ENCODE measurements around the gene C10orf53. TPM values are rescaled to one million over a fixed set of nuclear protein-coding genes. Genes with fewer than 3 reads are reported as not detected.

C10orf53 gene
- total and polyA plus RNA-seq, 12 donors, result not detected

DNA sequence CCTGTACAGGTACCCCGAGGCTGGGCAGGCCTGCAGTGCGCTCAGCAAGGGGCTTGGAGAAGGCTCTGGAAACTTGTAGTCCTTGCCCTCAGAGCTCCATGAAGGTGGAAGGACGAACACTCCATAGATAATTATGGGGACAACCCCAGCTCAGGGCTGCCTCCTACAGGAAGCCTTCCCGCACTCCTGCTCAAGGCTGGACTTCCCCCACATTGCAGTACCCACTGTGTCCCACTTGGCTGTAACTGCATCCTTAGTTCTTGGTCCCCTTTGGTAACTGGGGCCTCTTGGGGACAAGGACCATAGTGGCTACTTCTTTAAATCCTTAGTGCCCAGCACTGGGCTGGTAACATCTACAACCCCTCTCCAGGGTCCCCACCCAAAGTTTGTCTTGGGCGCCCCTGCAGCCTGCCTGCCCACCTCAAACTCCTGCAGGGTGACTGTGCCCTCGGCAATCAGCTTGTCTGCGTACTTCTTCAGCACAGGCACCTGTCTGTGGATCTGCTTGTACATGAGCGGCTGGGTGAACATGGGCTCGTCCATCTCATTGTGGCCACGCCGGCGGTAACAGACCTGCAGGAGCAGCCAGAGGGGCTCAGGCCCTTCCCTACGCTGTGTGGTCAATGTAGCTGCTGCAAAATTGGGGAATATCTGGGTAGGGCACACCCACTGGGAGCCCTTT lies 65.6 kb downstream of the C10orf53 start:
- intact Hi-C loops (cut with DNase I), result no loop called here
- DNase-seq (no peak), ATAC-seq (no peak)
- TF ChIP-seq CTCF (IDR thresholded peaks at IDR 0.05), result no peak
- Histone ChIP-seq H3K27me3 (peaks cover 0 to 6% (median 0%) of the 10 kb centered on the region in 7 donors), H3K4me3 (no peak overlapping the region), H3K36me3 (no peaks in the 10 kb centered on the region), H3K4me1 (no peaks in the 10 kb centered on the region), H3K27ac (no peak overlapping the region), H3K9me3 (no peaks in the 10 kb centered on the region)
- WGBS, 2 donors, result 84 to 89% methylated on average over 13 of the region's 13 CpGs

GRCh38 chr10:49745756-49746155 lies 66.3 kb downstream of the C10orf53 start:
- Histone ChIP-seq H3K36me3 (no peaks in the 10 kb centered on the region), H3K4me1 (no peaks in the 10 kb centered on the region), H3K4me3 (no peak overlapping the region), H3K27me3 (peaks cover 0 to 6% (median 0%) of the 10 kb centered on the region in 7 donors), H3K9me3 (no peaks in the 10 kb centered on the region), H3K27ac (no peak overlapping the region)
- ATAC-seq, result no peak
- DNase-seq, result no peak
- intact Hi-C loops (cut with DNase I), result no loop called here
- TF ChIP-seq CTCF (IDR thresholded peaks at IDR 0.05), result no peak
- 91 to 94% methylated on average over 12 of the region's 12 CpGs for WGBS, 2 donors

DNA sequence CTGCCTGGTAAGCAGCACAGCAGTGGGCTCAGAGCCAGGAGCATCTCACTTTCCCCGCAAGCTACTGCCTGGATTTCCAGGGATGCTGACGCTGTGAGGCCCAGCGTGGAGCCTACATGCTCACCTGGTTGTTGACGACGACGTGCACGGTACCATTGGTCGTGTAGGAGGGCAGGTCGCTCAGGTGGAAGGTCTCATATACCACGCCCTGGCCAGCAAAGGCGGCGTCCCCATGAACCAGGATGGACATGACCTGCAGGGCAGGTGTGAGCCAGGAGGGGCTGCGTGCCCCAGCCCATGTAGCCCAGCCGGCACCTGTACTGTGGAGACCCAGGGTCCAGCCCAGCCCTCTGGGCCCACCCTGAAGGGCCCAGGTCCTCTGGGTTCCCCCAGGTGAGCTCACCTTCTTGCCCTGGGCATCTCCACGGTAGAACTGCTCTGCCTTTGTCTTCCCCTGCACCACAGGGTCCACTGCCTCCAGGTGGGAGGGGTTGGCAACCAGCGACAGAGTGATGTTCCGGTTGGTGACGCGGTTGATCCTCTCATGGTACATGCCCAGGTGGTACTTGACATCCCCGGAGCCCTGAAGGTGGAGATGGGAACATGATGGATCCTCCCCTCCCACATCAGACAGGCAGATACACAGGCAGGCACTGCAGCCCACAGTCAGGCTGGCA lies 67.3 kb downstream of the C10orf53 start:
- 93% methylated on average over 20 of the region's 20 CpGs for WGBS, 2 donors
- no peak for TF ChIP-seq CTCF (IDR thresholded peaks at IDR 0.05)
- intact Hi-C loops (cut with DNase I), result no loop called here
- H3K9me3 ChIP-seq, result no peaks in the 10 kb centered on the region
- H3K27me3 ChIP-seq, result peaks cover 0 to 6% (median 0%) of the 10 kb centered on the region in 7 donors
- H3K36me3 ChIP-seq, result no peaks in the 10 kb centered on the region
- H3K27ac ChIP-seq, result no peak overlapping the region
- no peaks in the 10 kb centered on the region for H3K4me1 ChIP-seq
- DNase-seq, result no peak
- no peak overlapping the region for H3K4me3 ChIP-seq
- peak in 1 of 8 donors; percentile 20 for ATAC-seq

Other genes starting within 250 kb of the C10orf53 start
- gene ERCC6, start 140.5 kb upstream of the C10orf53 start, total RNA-seq, result 10 to 100 TPM; 12.8 to 32.4 (median 22.6) TPM
- 1 to 10 TPM; 1.9 to 4.8 TPM for gene ERCC6, start 140.5 kb upstream of the C10orf53 start, polyA plus RNA-seq
- gene SLC18A3, start 69.3 kb upstream of the C10orf53 start, total RNA-seq, result not detected
- gene SLC18A3, start 69.3 kb upstream of the C10orf53 start, polyA plus RNA-seq, result not detected
- gene CHAT, start 65.6 kb upstream of the C10orf53 start, total RNA-seq, result not detected
- not detected for gene CHAT, start 65.6 kb upstream of the C10orf53 start, polyA plus RNA-seq
- 10 to 100 TPM in 2 of 10 donors, 1 to 10 TPM in 4, under 1 TPM in 4; 0.82 to 11.4 (median 3.9) TPM for gene OGDHL, start 82.7 kb downstream of the C10orf53 start, total RNA-seq
- gene OGDHL, start 82.7 kb downstream of the C10orf53 start, polyA plus RNA-seq, result 1 to 10 TPM in 1 of 2 donors, under 1 TPM in 1; 0.07 to 1.8 TPM